Measurements from ENCODE around the gene CEP89. TPM values are rescaled to one million over a fixed set of nuclear protein-coding genes. Genes with fewer than 3 reads are reported as not detected.

The CEP89 gene
- total RNA-seq, 1 experiment from 2014 or later, result 21.1 TPM

DNA sequence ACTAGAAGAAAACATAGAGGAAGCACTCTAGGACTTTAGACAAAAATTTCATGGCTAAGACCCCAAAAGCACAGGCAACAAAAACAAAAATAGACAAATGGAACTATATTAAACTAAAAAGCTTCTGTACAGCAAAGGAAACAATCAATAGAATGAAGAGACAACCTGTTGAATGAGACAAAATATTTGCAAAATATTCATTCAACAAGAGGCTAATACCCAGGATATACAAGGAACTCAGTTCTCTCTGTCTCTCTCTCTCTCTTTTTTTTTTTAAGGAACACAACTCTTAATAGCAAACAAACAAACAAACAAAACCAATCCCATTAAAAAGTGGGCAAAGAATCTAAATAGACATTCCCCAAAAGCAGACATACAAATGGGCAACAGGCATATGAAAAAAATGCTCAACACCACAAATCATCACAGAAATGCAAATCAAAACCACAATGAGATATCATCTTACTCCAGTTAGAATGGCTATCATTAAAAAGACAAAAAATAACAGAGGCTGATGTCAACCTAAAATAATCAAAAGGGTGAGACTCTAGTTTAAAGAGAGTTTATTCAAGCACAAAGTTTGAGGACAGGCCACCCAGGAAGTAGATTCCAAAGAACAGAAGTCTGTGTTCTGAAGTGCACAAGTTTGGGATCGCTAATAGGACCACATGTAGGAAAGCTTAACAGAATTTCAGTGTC lies 75.1 kb downstream of the CEP89 start:
- peaks cover 15% of the 10 kb centered on the region for H3K9me3 Mint-ChIP-seq
- peaks cover 18% of the 10 kb centered on the region for H3K36me3 Mint-ChIP-seq
- ChIA-PET CTCF (no interaction called here), POLR2A (no interaction called here)
- DNase-seq (ENCODE audit: low spot score) (no peak), ATAC-seq (no peak)
- no peak overlapping the region for H3K4me3 Mint-ChIP-seq
- no peaks in the 10 kb centered on the region for H3K27me3 Mint-ChIP-seq (ENCODE audit: low read depth)
- TF ChIP-seq ZNF219 (CRISPR knock-in tag; IDR thresholded peaks at IDR 0.05; ENCODE audit: borderline replicate concordance), result no peak
- TF ChIP-seq NFATC4 (CRISPR knock-in tag; IDR thresholded peaks at IDR 0.05), result no peak
- TF ChIP-seq, protein P1, sequence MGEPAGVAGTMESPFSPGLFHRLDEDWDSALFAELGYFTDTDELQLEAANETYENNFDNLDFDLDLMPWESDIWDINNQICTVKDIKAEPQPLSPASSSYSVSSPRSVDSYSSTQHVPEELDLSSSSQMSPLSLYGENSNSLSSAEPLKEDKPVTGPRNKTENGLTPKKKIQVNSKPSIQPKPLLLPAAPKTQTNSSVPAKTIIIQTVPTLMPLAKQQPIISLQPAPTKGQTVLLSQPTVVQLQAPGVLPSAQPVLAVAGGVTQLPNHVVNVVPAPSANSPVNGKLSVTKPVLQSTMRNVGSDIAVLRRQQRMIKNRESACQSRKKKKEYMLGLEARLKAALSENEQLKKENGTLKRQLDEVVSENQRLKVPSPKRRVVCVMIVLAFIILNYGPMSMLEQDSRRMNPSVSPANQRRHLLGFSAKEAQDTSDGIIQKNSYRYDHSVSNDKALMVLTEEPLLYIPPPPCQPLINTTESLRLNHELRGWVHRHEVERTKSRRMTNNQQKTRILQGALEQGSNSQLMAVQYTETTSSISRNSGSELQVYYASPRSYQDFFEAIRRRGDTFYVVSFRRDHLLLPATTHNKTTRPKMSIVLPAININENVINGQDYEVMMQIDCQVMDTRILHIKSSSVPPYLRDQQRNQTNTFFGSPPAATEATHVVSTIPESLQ (CRISPR knock-in tag; IDR thresholded peaks at IDR 0.05), result no peak
- no peak for TF ChIP-seq CREB1 (CRISPR knock-in tag; IDR thresholded peaks at IDR 0.05)
- no peak for TF ChIP-seq RORB (CRISPR knock-in tag; IDR thresholded peaks at IDR 0.05)
- no peak for TF ChIP-seq SOX15 (CRISPR knock-in tag; IDR thresholded peaks at IDR 0.05)
- TF ChIP-seq FOXP1 (CRISPR knock-in tag; IDR thresholded peaks at IDR 0.05; ENCODE audit: borderline replicate concordance), result no peak
- TF ChIP-seq HMGA2 (CRISPR knock-in tag; IDR thresholded peaks at IDR 0.05), result no peak
- TF ChIP-seq ZNF317 (CRISPR knock-in tag; IDR thresholded peaks at IDR 0.05; ENCODE audit: borderline replicate concordance, low read depth), result no peak
- no peak for TF ChIP-seq ELF4 (CRISPR knock-in tag; IDR thresholded peaks at IDR 0.05; ENCODE audit: low read depth)
- no peak for TF ChIP-seq GABPB1 (CRISPR knock-in tag; IDR thresholded peaks at IDR 0.05)
- TF ChIP-seq, protein P2, sequence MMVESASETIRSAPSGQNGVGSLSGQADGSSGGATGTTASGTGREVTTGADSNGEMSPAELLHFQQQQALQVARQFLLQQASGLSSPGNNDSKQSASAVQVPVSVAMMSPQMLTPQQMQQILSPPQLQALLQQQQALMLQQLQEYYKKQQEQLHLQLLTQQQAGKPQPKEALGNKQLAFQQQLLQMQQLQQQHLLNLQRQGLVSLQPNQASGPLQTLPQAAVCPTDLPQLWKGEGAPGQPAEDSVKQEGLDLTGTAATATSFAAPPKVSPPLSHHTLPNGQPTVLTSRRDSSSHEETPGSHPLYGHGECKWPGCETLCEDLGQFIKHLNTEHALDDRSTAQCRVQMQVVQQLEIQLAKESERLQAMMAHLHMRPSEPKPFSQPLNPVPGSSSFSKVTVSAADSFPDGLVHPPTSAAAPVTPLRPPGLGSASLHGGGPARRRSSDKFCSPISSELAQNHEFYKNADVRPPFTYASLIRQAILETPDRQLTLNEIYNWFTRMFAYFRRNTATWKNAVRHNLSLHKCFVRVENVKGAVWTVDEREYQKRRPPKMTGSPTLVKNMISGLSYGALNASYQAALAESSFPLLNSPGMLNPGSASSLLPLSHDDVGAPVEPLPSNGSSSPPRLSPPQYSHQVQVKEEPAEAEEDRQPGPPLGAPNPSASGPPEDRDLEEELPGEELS (CRISPR knock-in tag; IDR thresholded peaks at IDR 0.05), result no peak
- TF ChIP-seq ZNF138 (CRISPR knock-in tag; conservative IDR thresholded peaks at IDR 0.05), result no peak
- TF ChIP-seq, protein P3, sequence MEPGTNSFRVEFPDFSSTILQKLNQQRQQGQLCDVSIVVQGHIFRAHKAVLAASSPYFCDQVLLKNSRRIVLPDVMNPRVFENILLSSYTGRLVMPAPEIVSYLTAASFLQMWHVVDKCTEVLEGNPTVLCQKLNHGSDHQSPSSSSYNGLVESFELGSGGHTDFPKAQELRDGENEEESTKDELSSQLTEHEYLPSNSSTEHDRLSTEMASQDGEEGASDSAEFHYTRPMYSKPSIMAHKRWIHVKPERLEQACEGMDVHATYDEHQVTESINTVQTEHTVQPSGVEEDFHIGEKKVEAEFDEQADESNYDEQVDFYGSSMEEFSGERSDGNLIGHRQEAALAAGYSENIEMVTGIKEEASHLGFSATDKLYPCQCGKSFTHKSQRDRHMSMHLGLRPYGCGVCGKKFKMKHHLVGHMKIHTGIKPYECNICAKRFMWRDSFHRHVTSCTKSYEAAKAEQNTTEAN (CRISPR knock-in tag; IDR thresholded peaks at IDR 0.05), result no peak
- no peak for TF ChIP-seq ZNF423 (CRISPR knock-in tag; IDR thresholded peaks at IDR 0.05)
- TF ChIP-seq, protein P4, sequence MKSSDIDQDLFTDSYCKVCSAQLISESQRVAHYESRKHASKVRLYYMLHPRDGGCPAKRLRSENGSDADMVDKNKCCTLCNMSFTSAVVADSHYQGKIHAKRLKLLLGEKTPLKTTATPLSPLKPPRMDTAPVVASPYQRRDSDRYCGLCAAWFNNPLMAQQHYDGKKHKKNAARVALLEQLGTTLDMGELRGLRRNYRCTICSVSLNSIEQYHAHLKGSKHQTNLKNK (CRISPR knock-in tag; IDR thresholded peaks at IDR 0.05), result no peak
- peaks cover 19% of the 10 kb centered on the region for H3K4me1 Mint-ChIP-seq
- H3K27ac Mint-ChIP-seq, result peak overlapping the region; percentile 22; the same call in 1 of the 2 replicates

DNA sequence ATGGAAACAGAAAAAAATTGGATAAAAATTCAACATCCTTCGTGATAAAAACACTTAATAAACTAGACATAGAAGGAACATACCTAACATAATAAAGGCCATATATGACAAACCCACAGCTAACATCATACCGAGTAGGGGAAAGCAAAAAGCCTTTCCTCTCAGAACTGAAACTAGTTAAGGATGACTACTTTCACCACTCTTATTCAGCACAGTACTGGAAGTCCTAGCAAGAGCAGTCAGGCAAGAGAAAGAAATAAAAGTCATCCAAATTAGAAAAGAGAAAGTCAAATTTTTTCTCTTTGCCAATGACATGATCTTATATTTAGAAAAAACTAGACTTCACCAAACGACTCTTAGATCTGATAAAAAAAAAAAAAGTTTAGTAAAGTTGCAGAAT lies 76.4 kb downstream of the CEP89 start:
- H3K27me3 Mint-ChIP-seq (ENCODE audit: low read depth), result no peaks in the 10 kb centered on the region
- POLR2A ChIA-PET, result no interaction called here
- TF ChIP-seq JUN (CRISPR knock-in tag; IDR thresholded peaks at IDR 0.05), result no peak
- no peak for TF ChIP-seq JAZF1 (CRISPR knock-in tag; IDR thresholded peaks at IDR 0.05)
- TF ChIP-seq, protein P5, sequence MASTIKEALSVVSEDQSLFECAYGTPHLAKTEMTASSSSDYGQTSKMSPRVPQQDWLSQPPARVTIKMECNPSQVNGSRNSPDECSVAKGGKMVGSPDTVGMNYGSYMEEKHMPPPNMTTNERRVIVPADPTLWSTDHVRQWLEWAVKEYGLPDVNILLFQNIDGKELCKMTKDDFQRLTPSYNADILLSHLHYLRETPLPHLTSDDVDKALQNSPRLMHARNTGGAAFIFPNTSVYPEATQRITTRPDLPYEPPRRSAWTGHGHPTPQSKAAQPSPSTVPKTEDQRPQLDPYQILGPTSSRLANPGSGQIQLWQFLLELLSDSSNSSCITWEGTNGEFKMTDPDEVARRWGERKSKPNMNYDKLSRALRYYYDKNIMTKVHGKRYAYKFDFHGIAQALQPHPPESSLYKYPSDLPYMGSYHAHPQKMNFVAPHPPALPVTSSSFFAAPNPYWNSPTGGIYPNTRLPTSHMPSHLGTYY (CRISPR knock-in tag; IDR thresholded peaks at IDR 0.05), result no peak
- TF ChIP-seq, protein P6, sequence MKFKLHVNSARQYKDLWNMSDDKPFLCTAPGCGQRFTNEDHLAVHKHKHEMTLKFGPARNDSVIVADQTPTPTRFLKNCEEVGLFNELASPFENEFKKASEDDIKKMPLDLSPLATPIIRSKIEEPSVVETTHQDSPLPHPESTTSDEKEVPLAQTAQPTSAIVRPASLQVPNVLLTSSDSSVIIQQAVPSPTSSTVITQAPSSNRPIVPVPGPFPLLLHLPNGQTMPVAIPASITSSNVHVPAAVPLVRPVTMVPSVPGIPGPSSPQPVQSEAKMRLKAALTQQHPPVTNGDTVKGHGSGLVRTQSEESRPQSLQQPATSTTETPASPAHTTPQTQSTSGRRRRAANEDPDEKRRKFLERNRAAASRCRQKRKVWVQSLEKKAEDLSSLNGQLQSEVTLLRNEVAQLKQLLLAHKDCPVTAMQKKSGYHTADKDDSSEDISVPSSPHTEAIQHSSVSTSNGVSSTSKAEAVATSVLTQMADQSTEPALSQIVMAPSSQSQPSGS (CRISPR knock-in tag; IDR thresholded peaks at IDR 0.05; ENCODE audit: borderline replicate concordance, low read depth), result no peak
- no peak for TF ChIP-seq ZNF396 (CRISPR knock-in tag; IDR thresholded peaks at IDR 0.05; ENCODE audit: borderline replicate concordance)
- no peak for TF ChIP-seq NFATC4 (CRISPR knock-in tag; IDR thresholded peaks at IDR 0.05)
- TF ChIP-seq ZNF219 (CRISPR knock-in tag; IDR thresholded peaks at IDR 0.05; ENCODE audit: borderline replicate concordance), result no peak
- TF ChIP-seq, protein P7, sequence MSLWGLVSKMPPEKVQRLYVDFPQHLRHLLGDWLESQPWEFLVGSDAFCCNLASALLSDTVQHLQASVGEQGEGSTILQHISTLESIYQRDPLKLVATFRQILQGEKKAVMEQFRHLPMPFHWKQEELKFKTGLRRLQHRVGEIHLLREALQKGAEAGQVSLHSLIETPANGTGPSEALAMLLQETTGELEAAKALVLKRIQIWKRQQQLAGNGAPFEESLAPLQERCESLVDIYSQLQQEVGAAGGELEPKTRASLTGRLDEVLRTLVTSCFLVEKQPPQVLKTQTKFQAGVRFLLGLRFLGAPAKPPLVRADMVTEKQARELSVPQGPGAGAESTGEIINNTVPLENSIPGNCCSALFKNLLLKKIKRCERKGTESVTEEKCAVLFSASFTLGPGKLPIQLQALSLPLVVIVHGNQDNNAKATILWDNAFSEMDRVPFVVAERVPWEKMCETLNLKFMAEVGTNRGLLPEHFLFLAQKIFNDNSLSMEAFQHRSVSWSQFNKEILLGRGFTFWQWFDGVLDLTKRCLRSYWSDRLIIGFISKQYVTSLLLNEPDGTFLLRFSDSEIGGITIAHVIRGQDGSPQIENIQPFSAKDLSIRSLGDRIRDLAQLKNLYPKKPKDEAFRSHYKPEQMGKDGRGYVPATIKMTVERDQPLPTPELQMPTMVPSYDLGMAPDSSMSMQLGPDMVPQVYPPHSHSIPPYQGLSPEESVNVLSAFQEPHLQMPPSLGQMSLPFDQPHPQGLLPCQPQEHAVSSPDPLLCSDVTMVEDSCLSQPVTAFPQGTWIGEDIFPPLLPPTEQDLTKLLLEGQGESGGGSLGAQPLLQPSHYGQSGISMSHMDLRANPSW (CRISPR knock-in tag; conservative IDR thresholded peaks at IDR 0.05; ENCODE audit: low read depth), result no peak
- TF ChIP-seq OVOL2 (CRISPR knock-in tag; IDR thresholded peaks at IDR 0.05; ENCODE audit: borderline replicate concordance), result no peak
- TF ChIP-seq SP1 (CRISPR knock-in tag; conservative IDR thresholded peaks at IDR 0.05), result no peak
- no peak for TF ChIP-seq FOXP1 (CRISPR knock-in tag; IDR thresholded peaks at IDR 0.05; ENCODE audit: borderline replicate concordance)
- no peak for TF ChIP-seq ZNF416 (CRISPR knock-in tag; IDR thresholded peaks at IDR 0.05)

More for the DNA sequence above, 76.4 kb downstream of the CEP89 start:
- no peak for ATAC-seq
- no peak for DNase-seq (ENCODE audit: low spot score)
- no peak overlapping the region for H3K27ac Mint-ChIP-seq
- CTCF ChIA-PET, result no interaction called here
- peaks cover 16% of the 10 kb centered on the region for H3K4me1 Mint-ChIP-seq
- H3K36me3 Mint-ChIP-seq, result peaks cover 24% of the 10 kb centered on the region
- H3K4me3 Mint-ChIP-seq, result no peak overlapping the region
- peaks cover 20% of the 10 kb centered on the region for H3K9me3 Mint-ChIP-seq
